ENCODE measurements around the gene ARHGAP1. TPM values are rescaled to one million over a fixed set of nuclear protein-coding genes. Genes with fewer than 3 reads are reported as not detected.
"Not testable (repeated sequence)": the region's sequence is repeated elsewhere in the genome, so short reads cannot be mapped to it uniquely, and the experiment has no call there.

The ARHGAP1 gene
- total RNA-seq, 1 donor from 2014 or later: 58.0 TPM

DNA sequence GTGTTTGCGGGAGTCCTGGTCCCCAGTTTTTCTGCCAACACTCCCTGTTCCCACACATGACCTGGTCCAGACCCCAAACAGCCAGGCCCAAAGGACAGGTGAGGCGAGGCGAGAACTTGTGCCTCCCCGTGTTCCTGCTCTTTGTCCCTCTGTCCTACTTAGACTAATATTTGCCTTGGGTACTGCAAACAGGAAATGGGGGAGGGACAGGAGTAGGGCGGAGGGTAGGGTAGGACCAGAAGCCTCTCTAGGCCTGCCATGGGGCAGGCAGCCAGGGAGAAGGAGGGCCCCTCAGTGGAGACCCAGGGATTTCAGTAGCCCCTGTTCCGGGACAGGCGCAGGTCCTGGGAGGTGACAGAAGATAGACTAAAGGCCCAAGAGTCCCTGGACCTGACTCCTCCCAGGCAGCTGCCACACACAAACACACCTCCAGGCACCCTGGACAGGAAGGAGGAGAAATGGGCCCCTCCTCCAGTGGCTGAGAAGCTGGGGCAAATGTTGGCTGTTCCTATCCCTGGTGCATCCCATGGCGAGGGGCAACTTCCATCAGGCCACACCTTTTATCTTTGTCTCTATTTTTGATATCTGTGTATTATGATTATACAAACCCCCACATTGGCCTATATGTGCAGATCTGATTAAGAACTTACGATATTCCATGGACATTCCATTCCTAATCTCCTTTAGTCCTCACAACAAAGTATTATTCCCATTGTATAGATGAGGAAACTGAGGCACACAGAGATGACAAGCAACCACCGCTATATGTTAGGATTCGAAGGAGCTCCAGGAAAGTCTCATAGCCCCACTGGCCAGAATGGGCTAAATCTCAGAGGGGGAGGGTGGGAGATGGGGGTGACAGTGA lies 18.0 kb upstream of the ARHGAP1 start:
- H3K9me3 Mint-ChIP-seq: no peaks in the 10 kb centered on the region
- ATAC-seq (ENCODE audit: low read depth) (no peak), DNase-seq (no peak)
- H3K27me3 Mint-ChIP-seq: peaks cover 3% of the 10 kb centered on the region
- ChIA-PET CTCF (no interaction called here), POLR2A (interaction anchor here (0.7 kb wide), 1 partner anchor 1819 kb away, joined by 5 read pairs; no protein-coding TSS in a partner anchor)
- H3K36me3 Mint-ChIP-seq (ENCODE audit: low read depth): no peaks in the 10 kb centered on the region
- H3K4me1 Mint-ChIP-seq: no peaks in the 10 kb centered on the region
- TF ChIP-seq, protein P1, sequence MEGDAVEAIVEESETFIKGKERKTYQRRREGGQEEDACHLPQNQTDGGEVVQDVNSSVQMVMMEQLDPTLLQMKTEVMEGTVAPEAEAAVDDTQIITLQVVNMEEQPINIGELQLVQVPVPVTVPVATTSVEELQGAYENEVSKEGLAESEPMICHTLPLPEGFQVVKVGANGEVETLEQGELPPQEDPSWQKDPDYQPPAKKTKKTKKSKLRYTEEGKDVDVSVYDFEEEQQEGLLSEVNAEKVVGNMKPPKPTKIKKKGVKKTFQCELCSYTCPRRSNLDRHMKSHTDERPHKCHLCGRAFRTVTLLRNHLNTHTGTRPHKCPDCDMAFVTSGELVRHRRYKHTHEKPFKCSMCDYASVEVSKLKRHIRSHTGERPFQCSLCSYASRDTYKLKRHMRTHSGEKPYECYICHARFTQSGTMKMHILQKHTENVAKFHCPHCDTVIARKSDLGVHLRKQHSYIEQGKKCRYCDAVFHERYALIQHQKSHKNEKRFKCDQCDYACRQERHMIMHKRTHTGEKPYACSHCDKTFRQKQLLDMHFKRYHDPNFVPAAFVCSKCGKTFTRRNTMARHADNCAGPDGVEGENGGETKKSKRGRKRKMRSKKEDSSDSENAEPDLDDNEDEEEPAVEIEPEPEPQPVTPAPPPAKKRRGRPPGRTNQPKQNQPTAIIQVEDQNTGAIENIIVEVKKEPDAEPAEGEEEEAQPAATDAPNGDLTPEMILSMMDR (IDR thresholded peaks at IDR 0.05): no peak
- no peak overlapping the region for H3K4me3 Mint-ChIP-seq
- H3K27ac Mint-ChIP-seq: no peak overlapping the region
- intact Hi-C loops (cut with micrococcal nuclease): no loop called here

DNA sequence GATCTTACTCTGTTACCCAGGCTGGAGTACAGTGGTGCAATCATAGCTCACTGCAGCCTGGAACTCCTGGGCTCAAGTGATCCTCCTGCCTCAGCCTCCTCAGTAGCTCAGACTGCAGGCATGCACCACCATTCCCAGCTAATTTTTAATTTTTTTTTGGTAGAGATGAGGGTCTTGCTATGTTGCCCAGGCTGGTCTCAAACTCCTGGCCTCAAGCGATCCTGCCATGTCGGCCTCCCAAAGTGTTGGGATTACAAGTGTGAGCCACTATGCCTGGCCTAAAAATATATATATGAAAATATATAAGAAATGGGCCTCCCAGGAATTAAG lies 17.4 kb upstream of the ARHGAP1 start:
- DNase-seq; H3K27ac Mint-ChIP-seq; intact Hi-C loops (cut with micrococcal nuclease); H3K9me3 Mint-ChIP-seq; H3K27me3 Mint-ChIP-seq; ATAC-seq (ENCODE audit: low read depth); H3K36me3 Mint-ChIP-seq (ENCODE audit: low read depth); H3K4me1 Mint-ChIP-seq; H3K4me3 Mint-ChIP-seq; CTCF ChIA-PET: not testable (repeated sequence)
- POLR2A ChIA-PET: interaction anchor here (0.7 kb wide), 1 partner anchor 1820 kb away, joined by 5 read pairs; no protein-coding TSS in a partner anchor

DNA sequence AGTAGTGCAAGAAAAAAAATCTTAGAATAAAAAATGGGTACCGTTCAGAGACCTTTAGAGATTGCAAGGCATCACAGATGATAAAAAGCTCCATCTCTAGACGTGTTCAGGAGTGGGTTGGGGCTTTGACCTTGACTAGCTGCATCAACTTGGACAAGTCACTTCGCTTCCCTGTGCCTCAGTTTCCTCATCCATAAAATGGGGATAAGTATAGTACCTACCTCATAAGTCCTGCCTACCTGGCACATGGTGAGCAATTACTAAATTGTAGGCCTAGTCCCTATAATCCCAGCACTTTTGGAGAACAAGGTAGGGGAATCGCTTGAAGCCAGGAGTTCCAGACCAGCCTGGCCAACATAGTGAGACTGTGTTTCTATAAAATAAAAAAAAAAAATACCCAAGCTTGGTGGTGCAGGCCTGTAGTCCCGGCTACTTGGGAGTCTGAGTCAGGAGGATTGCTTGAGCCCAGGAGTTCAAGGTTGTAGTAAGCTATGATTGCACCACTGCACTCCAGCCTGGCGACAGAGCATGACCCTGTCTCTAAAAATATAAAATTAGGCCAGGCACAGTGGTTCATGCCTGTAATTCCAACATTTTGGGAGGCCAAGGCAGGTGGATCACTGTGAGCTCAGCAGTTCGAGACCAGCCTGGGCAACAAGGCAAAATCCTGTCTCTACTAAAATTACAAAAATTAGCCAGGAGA lies 12.6 kb upstream of the ARHGAP1 start:
- no peaks in the 10 kb centered on the region for H3K36me3 Mint-ChIP-seq (ENCODE audit: low read depth)
- H3K4me1 Mint-ChIP-seq: no peaks in the 10 kb centered on the region
- ChIA-PET CTCF (no interaction called here), POLR2A (interaction anchor here (0.7 kb wide), 1 partner anchor 17 kb away, joined by 3 read pairs; no protein-coding TSS in a partner anchor)
- intact Hi-C loops (cut with micrococcal nuclease): no loop called here
- no peak overlapping the region for H3K27ac Mint-ChIP-seq
- no peak for ATAC-seq (ENCODE audit: low read depth)
- H3K27me3 Mint-ChIP-seq: no peaks in the 10 kb centered on the region
- no peaks in the 10 kb centered on the region for H3K9me3 Mint-ChIP-seq
- H3K4me3 Mint-ChIP-seq: no peak overlapping the region
- TF ChIP-seq, protein P1 (IDR thresholded peaks at IDR 0.05): no peak
- no peak for DNase-seq

DNA sequence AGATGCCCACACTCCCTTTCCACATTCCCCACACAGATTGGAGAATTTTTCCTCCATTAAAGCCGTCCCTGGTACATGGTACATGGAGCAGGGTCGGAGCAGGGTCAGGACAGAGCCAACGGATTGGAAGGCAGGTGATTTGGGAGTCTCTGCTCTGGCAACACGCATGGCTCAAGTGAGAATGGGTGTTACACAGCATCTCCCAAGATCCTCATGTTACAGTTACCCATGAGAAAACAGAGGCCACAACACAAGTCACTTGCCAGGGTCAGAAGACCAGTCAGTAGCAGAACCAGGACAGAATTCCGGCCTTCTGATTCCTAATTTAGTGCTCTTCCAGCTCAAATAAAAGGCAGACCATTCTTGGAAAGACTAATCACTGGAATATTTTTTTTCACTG lies 10.9 kb upstream of the ARHGAP1 start:
- Mint-ChIP-seq H3K4me1 (no peaks in the 10 kb centered on the region), H3K27me3 (no peaks in the 10 kb centered on the region), H3K9me3 (no peaks in the 10 kb centered on the region), H3K4me3 (no peak overlapping the region), H3K27ac (no peak overlapping the region), H3K36me3 (ENCODE audit: low read depth) (peaks cover 15% of the 10 kb centered on the region)
- TF ChIP-seq, protein P1 (IDR thresholded peaks at IDR 0.05): no peak
- ChIA-PET POLR2A (interaction anchor here (0.9 kb wide), 1 partner anchor 10 kb away, joined by 3 read pairs; the partner anchor contains the start of genes ARHGAP1 and ZNF408), CTCF (no interaction called here)
- intact Hi-C loops (cut with micrococcal nuclease): no loop called here
- DNase-seq (no peak), ATAC-seq (ENCODE audit: low read depth) (no peak)

DNA sequence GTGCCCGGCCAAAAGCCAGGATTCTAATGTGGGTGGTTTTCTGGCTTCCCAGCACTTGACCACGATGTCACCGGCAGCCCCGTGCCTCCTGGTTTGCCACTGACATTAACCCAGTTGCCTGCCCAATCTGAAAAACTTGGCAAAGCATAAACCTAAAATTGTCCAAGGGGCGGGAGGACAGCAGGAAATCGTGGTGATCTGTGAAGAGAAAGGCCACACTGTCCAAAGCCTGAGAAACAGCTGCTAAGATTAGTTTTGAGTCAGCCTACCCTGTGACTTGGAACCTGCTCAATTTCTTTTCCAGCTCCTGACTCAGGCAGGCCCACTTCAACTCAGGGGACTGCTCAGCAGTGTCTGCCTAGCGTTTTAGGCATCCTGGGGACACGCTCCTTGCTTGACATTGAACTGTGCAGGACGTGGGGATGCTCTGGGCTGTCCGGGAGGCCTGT lies 10.4 kb upstream of the ARHGAP1 start:
- ChIA-PET CTCF (no interaction called here), POLR2A (interaction anchor here (0.9 kb wide), 1 partner anchor 10 kb away, joined by 3 read pairs; the partner anchor contains the start of genes ARHGAP1 and ZNF408)
- Mint-ChIP-seq H3K27me3 (no peaks in the 10 kb centered on the region), H3K4me1 (no peaks in the 10 kb centered on the region), H3K36me3 (ENCODE audit: low read depth) (peaks cover 19% of the 10 kb centered on the region), H3K27ac (no peak overlapping the region), H3K4me3 (no peak overlapping the region), H3K9me3 (no peaks in the 10 kb centered on the region)
- DNase-seq (no peak), ATAC-seq (ENCODE audit: low read depth) (no peak)
- intact Hi-C loops (cut with micrococcal nuclease): no loop called here
- TF ChIP-seq, protein P1 (IDR thresholded peaks at IDR 0.05): no peak

DNA sequence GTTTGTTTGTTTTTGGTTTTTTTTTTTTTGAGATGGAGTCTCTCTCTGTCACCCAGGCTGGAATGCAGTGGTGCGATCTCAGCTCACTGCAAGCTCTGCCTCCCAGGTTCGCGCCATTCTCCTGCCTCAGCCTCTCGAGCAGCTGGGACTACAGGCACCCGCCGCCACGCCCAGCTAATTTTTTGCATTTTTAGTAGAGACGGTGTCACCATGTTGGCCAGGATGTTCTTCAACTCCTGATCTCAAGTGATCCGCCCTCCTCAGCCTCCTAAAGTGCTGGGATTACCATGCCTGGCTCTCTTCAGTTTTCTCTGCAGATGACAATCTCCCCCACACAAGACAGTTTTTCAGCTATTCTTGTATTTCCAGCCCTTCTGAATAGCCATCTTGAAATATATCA lies 8.9 kb upstream of the ARHGAP1 start:
- intact Hi-C loops (cut with micrococcal nuclease): loop anchor here (10.0 kb wide), 3 partner anchors 695 to 1765 kb away; partner anchors contain the start of gene SLC39A13
- H3K27me3 Mint-ChIP-seq; H3K4me3 Mint-ChIP-seq; DNase-seq; ATAC-seq (ENCODE audit: low read depth); H3K9me3 Mint-ChIP-seq; CTCF ChIA-PET; H3K4me1 Mint-ChIP-seq; H3K27ac Mint-ChIP-seq: not testable (repeated sequence)
- POLR2A ChIA-PET: interaction anchor here (0.5 kb wide), 1 partner anchor 33 kb away, joined by 4 read pairs; no protein-coding TSS in a partner anchor
- H3K36me3 Mint-ChIP-seq (ENCODE audit: low read depth): peaks cover 33% of the 10 kb centered on the region
